ENCODE results near the gene KRTAP13-3.

Gene KRTAP13-3, protein sequence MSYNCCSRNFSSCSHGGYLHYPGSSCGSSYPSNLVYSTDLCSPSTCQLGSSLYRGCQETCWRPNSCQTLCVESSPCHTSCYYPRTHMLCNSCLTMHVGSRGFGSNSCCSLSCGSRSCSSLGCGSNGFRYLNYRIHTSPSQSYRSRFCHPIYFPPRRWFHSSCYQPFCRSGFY

DNA sequence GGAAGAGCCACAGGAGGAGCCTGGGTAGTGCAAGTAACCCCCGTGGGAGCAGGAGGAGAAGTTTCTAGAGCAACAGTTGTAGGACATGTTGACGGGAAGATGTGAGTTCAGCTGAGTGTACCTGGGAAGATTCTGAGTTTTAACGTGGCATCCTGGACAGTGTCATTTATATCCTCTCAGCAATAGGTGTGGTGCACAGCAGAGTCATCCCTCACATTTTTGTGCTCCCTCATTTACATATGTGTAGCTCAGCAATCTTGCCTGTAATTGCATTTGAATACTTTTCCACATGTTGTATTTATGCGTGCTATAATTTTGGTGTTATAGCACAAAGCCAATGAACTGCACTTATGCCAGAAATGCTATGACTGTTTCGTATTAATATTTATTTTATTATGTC lies at the start of gene KRTAP13-3:
Gene KRTAP13-3 (minus strand): TSS at position 101 of the 400 bp plus-strand sequence. CDS start 14 bp downstream, at position 87.
- DNase-seq, result no peak

DNA sequence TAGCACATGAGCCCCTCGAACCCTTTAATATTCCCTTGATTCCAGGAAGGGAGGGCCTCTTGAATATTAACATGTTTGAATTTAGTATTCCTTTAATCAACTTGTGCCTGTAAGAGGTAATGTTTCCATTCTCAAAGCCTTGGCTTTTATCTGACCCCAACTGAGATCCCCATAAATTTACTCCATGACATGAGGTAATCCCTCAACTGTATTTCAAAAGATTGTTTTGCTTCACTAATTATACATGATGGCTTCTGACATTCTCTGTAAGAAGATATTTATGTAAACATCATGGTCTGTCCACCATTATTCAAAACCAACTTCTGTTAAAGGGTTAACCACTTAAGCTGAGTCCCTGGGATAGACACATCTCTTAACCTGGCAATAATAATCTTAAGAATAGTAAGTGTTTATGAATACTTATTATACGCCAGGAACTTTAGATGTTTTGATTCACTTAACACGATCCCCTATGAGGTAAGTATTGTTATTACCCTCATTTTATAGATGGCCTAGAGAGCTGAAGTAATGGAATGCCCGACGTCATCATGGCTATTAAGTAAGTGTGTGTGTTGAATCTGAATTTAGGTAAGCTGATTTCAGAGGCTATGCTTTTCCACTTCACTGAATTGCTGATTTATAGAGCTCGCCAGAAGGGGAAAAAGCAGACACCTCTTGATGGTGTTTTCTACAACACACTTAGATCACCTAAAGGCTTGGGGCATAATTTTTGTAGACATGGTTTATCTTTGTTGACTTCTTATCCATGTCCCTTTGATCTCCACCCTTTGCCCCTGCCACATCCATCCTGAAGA lies 43.4 kb upstream of the KRTAP13-3 start:
- DNase-seq, result no peak

GRCh38 chr21:30463713-30464112 lies 38.0 kb upstream of the KRTAP13-3 start:
- DNase-seq, result peak in 1 of 2 experiments; percentile 58

- no peak for DNase-seq
These were observed 22.8 kb upstream of the KRTAP13-3 start for GRCh38 chr21:30448514-30448913.

- no peak for DNase-seq
These were observed 21.3 kb upstream of the KRTAP13-3 start for GRCh38 chr21:30447056-30447455.

DNA sequence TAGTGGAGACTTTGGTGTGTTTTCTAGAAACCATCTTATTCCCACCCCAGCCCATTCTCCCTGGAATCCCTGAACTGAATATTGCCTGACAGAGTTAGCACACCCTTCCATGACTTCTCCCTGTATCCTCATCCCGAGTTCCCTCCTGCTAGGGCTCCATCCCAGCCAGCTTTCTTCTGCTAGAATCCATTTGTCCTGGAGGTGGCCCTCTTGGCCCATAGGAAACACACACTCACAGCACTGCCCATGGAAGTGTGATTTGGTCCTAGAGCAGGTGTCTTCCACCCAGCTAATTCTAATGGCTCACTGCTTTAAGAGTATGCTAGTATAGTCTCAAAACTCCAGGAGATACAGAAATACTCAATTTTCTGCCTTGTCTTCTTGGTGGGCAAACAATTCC lies 18.5 kb upstream of the KRTAP13-3 start:
- DNase-seq, result no peak

GRCh38 chr21:30443226-30443625 lies 17.5 kb upstream of the KRTAP13-3 start:
- no peak for DNase-seq

- DNase-seq, result no peak
These were observed 14.2 kb upstream of the KRTAP13-3 start, which contains the start of gene KRTAP15-1 for GRCh38 chr21:30439975-30440374. KRTAP15-1 (plus strand) TSS chr21:30440275; CDS start chr21:30440328, 53 bp downstream.

GRCh38 chr21:30437010-30437565 lies 11.4 kb upstream of the KRTAP13-3 start:
- peak; percentile 57 to 83 for DNase-seq

- DNase-seq, result peak; percentile 18 to 55
These were observed 8.4 kb upstream of the KRTAP13-3 start for GRCh38 chr21:30434033-30434631.

- no peak for DNase-seq
These were observed 4.5 kb upstream of the KRTAP13-3 start, which contains the start of gene KRTAP13-4 for GRCh38 chr21:30430170-30430655. KRTAP13-4 (plus strand) TSS chr21:30430220; CDS start chr21:30430276, 56 bp downstream.

DNA sequence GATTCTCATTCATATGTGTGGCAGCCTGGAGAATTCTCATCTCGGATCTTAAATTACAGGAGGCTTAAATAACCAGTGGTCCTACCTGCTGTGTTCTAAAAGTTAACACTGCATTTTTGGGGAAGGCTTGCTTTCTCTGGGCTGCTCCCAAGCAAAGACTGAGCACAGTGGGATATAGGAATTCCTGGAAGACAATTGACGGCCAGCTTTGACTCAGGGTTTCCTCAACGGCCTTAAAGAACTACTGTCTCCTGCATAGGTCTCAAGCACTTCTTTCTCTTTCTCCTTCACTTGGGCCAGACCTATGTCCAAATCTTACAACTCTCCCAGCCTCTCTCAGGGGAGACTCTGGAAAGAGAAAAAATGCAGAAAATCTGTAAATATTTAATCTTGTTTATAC lies 1.0 kb upstream of the KRTAP13-3 start:
- no peak for DNase-seq

DNA sequence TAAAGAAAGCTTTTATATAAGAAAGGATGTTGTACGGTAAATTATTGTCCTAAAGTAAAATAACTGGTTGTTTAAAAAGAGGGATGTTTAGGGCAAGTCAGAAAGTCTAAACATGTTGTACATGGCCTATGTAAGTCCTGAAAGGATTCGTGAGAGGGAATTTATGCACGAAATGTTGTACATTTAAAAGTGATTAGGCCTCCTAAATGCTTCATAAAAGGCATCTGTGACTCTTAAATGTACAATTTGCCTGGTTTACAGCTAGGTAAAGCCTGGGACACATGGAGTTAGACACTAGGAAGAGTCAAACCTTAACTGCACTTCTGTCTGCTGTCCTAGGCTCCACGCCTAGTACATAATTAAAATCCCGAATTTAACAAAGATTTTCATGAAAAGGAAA lies 9.7 kb downstream of the KRTAP13-3 start:
- DNase-seq, result no peak

GRCh38 chr21:30408782-30409494 lies 16.8 kb downstream of the KRTAP13-3 start:
- peak; percentile 95 to 99 for DNase-seq

DNA sequence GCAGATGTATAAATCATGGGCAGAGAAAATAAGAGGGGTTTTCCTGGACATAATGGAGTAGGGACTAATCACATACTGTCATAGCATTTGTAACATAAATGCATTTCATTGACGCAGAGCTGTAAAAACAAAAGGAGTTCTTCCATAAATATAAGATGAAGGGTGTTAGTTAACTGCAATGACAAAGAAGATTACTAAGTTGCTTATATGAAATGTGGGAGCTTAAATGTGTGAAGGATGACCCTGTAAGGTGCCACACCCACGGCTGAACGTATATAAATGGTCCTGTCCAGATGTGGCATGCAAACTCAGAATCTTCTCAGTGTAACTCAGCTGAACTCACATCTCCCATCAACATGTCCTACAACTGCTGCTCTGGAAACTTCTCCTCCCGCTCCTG lies 30.0 kb downstream of the KRTAP13-3 start, which contains the start of gene KRTAP13-1:
Gene KRTAP13-1 (plus strand): TSS at position 301 of the 400 bp plus-strand sequence. CDS start 56 bp downstream, at position 357.
- no peak for DNase-seq

GRCh38 chr21:30391492-30392025 lies 34.2 kb downstream of the KRTAP13-3 start:
- peak in 1 of 2 experiments; percentile 36 for DNase-seq

DNA sequence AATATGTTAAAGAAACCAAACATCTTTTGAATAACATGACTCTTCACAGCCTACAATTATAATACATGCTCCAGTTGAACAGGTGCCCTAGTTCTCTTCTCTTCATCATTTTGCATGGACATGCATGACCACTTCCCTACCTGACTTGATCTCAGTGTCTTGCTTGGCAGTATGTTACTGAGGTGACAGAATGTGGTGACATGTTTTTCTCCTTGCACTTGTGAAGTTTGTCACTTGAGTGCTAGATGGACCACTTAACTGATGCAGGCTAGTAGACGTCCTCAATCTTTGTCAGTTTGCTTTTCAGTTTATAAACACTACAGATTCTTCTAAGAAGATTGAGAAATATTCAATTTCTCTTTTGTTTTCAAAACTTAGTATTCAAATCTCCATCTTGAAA lies 43.5 kb downstream of the KRTAP13-3 start:
- no peak for DNase-seq
